Mononuclear cell (primary cell): Measurements from ENCODE around the gene C2orf68. TPM values are rescaled to one million over a fixed set of nuclear protein-coding genes. Genes with fewer than 3 reads are reported as not detected.
"Not testable (repeated sequence)": the region's sequence is repeated elsewhere in the genome, so short reads cannot be mapped to it uniquely, and the experiment has no call there.

Experiments
- H3K27me3 ChIP-seq: 2 replicates; pipeline ENCODE4 v1.6.0; 2011; ENCODE audit warnings: low read length, control low read depth; ENCODE audit not compliant: insufficient read depth
- H3K4me1 ChIP-seq: 2 replicates; pipeline ENCODE4 v1.5.1; 2011; ENCODE audit warnings: mild to moderate bottlenecking, low read length, control low read depth; ENCODE audit not compliant: insufficient read depth
- H3K4me3 ChIP-seq: 2 replicates; pipeline ENCODE4 v1.5.1; 2011; ENCODE audit warnings: mild to moderate bottlenecking, low read length, moderate library complexity
- H3K9me3 ChIP-seq: 2 replicates; pipeline ENCODE4 v1.5.1; 2011; ENCODE audit warnings: low read depth, mild to moderate bottlenecking, control low read depth, low read length
- total RNA-seq: library from RNA; depleted of rRNA; stranded (reverse); fragments of >200 nt; gene quantifications from one replicate; pipeline ENCODE4 v1.2.3, GENCODE V29; 2012

Gene C2orf68
- total RNA-seq, 1 donor: 24.0 TPM

DNA sequence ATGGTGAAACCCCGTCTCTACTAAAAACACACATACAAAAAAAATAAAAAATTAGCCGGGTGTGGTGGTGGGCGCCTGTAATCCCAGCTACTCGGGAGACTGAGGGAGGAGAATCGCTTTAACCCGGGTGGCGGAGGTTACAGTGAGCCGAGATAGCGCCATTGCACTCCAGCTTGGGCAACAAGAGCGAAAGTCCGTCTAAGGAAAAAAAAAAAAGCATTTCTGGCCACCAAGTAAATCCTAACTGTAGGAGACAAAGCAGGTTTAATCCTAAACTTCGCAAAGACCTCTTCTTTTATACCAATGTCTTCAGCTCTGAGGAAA is 51.5 kb downstream of the C2orf68 start:
- H3K4me1 ChIP-seq: peaks cover 37% of the 10 kb centered on the region
- not testable (repeated sequence) for H3K27me3 ChIP-seq, H3K9me3 ChIP-seq
- peak overlapping the region; percentile 57 for H3K4me3 ChIP-seq

DNA sequence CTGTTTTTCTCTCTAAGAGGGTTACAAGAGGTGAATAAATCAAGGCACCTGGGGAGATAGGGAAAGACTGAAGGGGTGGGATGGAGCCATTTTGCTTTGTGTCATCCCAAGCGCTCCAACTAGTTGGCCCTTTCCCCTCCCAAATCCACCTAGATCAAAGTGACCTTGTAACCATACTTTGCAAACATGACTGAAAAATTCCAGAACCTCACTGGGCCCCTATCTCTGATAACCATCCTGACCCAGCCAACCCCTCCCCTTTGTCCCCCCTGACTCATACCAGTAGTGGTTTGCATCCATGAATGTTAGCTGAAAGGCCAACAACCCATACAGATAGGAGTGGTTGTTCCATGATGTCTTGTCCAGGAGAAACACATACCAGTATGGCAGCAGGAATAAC is 53.7 kb downstream of the C2orf68 start:
- H3K4me1 ChIP-seq: peaks cover 17% of the 10 kb centered on the region
- no peaks in the 10 kb centered on the region for H3K27me3 ChIP-seq
- H3K9me3 ChIP-seq: no peaks in the 10 kb centered on the region
- no peak overlapping the region for H3K4me3 ChIP-seq

DNA sequence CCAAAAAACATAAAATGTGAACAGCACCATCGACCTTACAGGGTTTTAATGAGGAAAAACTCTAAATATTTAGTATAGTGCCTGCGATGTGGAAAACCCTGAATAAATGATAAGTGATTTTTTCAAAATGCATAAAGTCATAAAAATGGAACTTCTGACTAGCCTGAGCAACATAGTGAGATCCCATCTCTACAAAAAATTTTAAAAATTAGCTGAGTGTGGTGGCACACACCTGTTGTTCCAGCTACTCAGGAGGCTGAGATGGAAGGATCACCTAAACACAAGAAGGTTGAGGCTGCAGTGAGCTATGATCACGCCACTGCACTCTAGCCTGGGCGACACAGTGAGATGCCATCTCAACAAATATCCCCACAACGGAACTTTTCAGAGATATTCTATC is 54.7 kb downstream of the C2orf68 start:
- Histone ChIP-seq H3K4me3 (no peak overlapping the region), H3K9me3 (no peaks in the 10 kb centered on the region), H3K27me3 (no peaks in the 10 kb centered on the region), H3K4me1 (peaks cover 16% of the 10 kb centered on the region)

Other genes starting within 250 kb of the C2orf68 start
- gene CAPG, start 201.7 kb downstream of the C2orf68 start, total RNA-seq: 107 TPM
- 0.42 TPM for gene SH2D6, start 193.4 kb downstream of the C2orf68 start, total RNA-seq
- 67.0 TPM for gene MAT2A, start 72.9 kb downstream of the C2orf68 start, total RNA-seq
- gene GGCX, start 50.6 kb downstream of the C2orf68 start, total RNA-seq: 11.0 TPM
- gene VAMP8, start 34.5 kb downstream of the C2orf68 start, total RNA-seq: 27.6 TPM
- 8.9 TPM for gene VAMP5, start 27.6 kb downstream of the C2orf68 start, total RNA-seq
- 55.9 TPM for gene RNF181, start 16.3 kb downstream of the C2orf68 start, total RNA-seq
- 3.1 TPM for gene TMEM150A, start 9.4 kb downstream of the C2orf68 start, total RNA-seq
- 58.7 TPM for gene USP39, start 4.1 kb upstream of the C2orf68 start, total RNA-seq
- not detected for gene SFTPB, start 56.1 kb upstream of the C2orf68 start, total RNA-seq
- gene GNLY, start 82.3 kb upstream of the C2orf68 start, total RNA-seq: 181 TPM
- 1.3 TPM for gene ATOH8, start 141.9 kb upstream of the C2orf68 start, total RNA-seq